ENCODE results near the gene KCND2. TPM values are rescaled to one million over a fixed set of nuclear protein-coding genes. Genes with fewer than 3 reads are reported as not detected.
"Not testable (repeated sequence)": the region's sequence is repeated elsewhere in the genome, so short reads cannot be mapped to it uniquely, and the experiment has no call there.

KCND2 gene
- total RNA-seq, 2 experiments from 2014 or later = not detected

DNA sequence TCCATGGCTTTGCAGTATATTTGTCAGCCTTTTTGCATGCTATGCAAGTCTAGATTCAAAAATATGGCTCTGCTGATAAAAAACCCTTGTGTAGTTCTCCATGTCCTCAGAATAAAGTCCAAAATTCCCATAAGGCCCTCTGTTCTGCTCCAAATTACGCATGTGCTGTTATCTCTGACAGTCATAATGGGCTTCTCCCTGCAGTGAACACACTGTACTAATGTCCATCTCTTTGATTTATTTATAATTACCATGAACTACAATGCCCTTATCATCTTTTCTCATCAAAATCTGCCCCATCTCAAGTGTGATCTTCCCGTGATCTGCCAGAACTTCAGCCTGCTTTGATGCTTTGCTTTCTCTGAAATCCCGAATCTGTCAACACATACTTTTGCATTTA, 497.2 kb downstream of the KCND2 start:
- no peak overlapping the region for H3K4me3 ChIP-seq (ENCODE audit: low read depth, low read length, poor library complexity, severe bottlenecking)
- no peaks in the 10 kb centered on the region for H3K9me3 ChIP-seq (ENCODE audit: low read length)
- intact Hi-C loops (cut with micrococcal nuclease; ENCODE audit: unreplicated experiment) = no loop called here
- ChIA-PET CTCF (ENCODE audit: unreplicated experiment) (no interaction called here), POLR2A (no interaction called here)
- H4K20me1 ChIP-seq (ENCODE audit: insufficient read depth, low read length) = no peaks in the 10 kb centered on the region
- no peak overlapping the region for H2AFZ ChIP-seq (ENCODE audit: low read length)
- no peaks in the 10 kb centered on the region for H3K9me2 ChIP-seq (ENCODE audit: insufficient read depth, low read length)
- TF ChIP-seq, protein P1, sequence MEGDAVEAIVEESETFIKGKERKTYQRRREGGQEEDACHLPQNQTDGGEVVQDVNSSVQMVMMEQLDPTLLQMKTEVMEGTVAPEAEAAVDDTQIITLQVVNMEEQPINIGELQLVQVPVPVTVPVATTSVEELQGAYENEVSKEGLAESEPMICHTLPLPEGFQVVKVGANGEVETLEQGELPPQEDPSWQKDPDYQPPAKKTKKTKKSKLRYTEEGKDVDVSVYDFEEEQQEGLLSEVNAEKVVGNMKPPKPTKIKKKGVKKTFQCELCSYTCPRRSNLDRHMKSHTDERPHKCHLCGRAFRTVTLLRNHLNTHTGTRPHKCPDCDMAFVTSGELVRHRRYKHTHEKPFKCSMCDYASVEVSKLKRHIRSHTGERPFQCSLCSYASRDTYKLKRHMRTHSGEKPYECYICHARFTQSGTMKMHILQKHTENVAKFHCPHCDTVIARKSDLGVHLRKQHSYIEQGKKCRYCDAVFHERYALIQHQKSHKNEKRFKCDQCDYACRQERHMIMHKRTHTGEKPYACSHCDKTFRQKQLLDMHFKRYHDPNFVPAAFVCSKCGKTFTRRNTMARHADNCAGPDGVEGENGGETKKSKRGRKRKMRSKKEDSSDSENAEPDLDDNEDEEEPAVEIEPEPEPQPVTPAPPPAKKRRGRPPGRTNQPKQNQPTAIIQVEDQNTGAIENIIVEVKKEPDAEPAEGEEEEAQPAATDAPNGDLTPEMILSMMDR (conservative IDR thresholded peaks at IDR 0.05; ENCODE audit: low read length) = no peak
- no peak for TF ChIP-seq EZH2phosphoT487 (IDR thresholded peaks at IDR 0.05; ENCODE audit: borderline replicate concordance, low read depth, low read length)
- no peaks in the 10 kb centered on the region for H3K4me1 ChIP-seq (ENCODE audit: insufficient read depth, low read length, poor library complexity, severe bottlenecking)
- H3K36me3 ChIP-seq (ENCODE audit: insufficient read depth, low read length) = no peaks in the 10 kb centered on the region
- H3K79me2 ChIP-seq (ENCODE audit: insufficient read depth, low read depth, low read length) = no peaks in the 10 kb centered on the region
- no peak for DNase-seq (ENCODE audit: low spot score)
- no peak overlapping the region for H3K27ac ChIP-seq (ENCODE audit: low read depth, low read length, poor library complexity, severe bottlenecking)
- H3K4me2 ChIP-seq (ENCODE audit: low read length) = no peak overlapping the region
- BruUV-seq (replicated peaks) = no TSS peak

DNA sequence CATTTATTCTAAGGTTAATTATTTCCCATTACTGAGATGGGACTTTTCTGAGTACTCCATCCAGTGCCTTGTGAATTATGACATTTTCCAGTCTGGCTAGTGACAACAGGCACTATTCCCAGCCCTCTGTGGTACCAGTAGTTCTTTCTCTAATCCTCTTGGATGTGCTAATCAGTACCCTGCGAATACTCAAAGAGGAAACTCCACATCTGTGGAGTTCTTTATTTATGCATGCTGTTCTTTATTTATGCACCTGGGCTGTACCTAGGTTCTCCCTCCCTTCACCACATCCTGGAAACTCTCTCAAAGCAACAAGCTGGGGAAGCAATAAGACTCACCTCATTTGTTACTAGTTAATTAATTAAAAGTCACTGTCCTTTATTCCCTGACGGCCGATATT, 501.5 kb downstream of the KCND2 start:
- Histone ChIP-seq H3K79me2 (ENCODE audit: insufficient read depth, low read depth, low read length) (no peaks in the 10 kb centered on the region), H3K27ac (ENCODE audit: low read depth, low read length, poor library complexity, severe bottlenecking) (no peak overlapping the region), H3K4me2 (ENCODE audit: low read length) (no peak overlapping the region), H3K9me3 (ENCODE audit: low read length) (no peaks in the 10 kb centered on the region), H3K4me1 (ENCODE audit: insufficient read depth, low read length, poor library complexity, severe bottlenecking) (no peaks in the 10 kb centered on the region), H3K9me2 (ENCODE audit: insufficient read depth, low read length) (no peaks in the 10 kb centered on the region), H2AFZ (ENCODE audit: low read length) (no peak overlapping the region), H4K20me1 (ENCODE audit: insufficient read depth, low read length) (no peaks in the 10 kb centered on the region), H3K36me3 (ENCODE audit: insufficient read depth, low read length) (no peaks in the 10 kb centered on the region), H3K4me3 (ENCODE audit: low read depth, low read length, poor library complexity, severe bottlenecking) (no peak overlapping the region)
- no TSS peak for BruUV-seq (replicated peaks)
- ChIA-PET POLR2A (no interaction called here), CTCF (ENCODE audit: unreplicated experiment) (no interaction called here)
- intact Hi-C loops (cut with micrococcal nuclease; ENCODE audit: unreplicated experiment) = no loop called here
- DNase-seq (ENCODE audit: low spot score) = no peak
- TF ChIP-seq, protein P1 (conservative IDR thresholded peaks at IDR 0.05; ENCODE audit: low read length) = no peak
- TF ChIP-seq EZH2phosphoT487 (IDR thresholded peaks at IDR 0.05; ENCODE audit: borderline replicate concordance, low read depth, low read length) = no peak

DNA sequence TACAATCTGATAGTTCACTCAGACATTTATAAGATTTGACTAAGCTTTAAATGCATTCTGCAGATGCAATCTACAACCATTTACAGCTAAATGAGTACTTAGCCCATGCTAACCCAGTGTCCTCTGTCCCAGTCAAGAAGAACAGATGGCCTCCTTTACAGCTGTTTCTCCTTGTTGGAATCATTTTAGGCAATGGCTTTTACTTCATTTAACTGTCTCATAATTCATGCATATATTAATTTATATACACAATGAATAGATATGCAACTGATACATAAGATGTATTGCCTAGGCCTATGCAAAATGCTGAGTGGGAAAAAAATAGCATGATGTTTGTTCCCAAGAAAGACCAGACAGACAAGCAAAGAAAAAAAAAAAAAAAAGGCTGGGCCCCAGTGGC, 502.8 kb downstream of the KCND2 start:
- Histone ChIP-seq H3K27ac (ENCODE audit: low read depth, low read length, poor library complexity, severe bottlenecking) (no peak overlapping the region), H3K36me3 (ENCODE audit: insufficient read depth, low read length) (no peaks in the 10 kb centered on the region), H3K4me3 (ENCODE audit: low read depth, low read length, poor library complexity, severe bottlenecking) (no peak overlapping the region), H3K4me2 (ENCODE audit: low read length) (no peak overlapping the region), H3K4me1 (ENCODE audit: insufficient read depth, low read length, poor library complexity, severe bottlenecking) (no peaks in the 10 kb centered on the region), H3K9me2 (ENCODE audit: insufficient read depth, low read length) (no peaks in the 10 kb centered on the region), H3K79me2 (ENCODE audit: insufficient read depth, low read depth, low read length) (no peaks in the 10 kb centered on the region), H2AFZ (ENCODE audit: low read length) (no peak overlapping the region), H3K9me3 (ENCODE audit: low read length) (no peaks in the 10 kb centered on the region), H4K20me1 (ENCODE audit: insufficient read depth, low read length) (no peaks in the 10 kb centered on the region)
- ChIA-PET POLR2A (interaction anchor here (0.7 kb wide), 1 partner anchor 8 kb away, joined by 3 read pairs; no protein-coding TSS in a partner anchor), CTCF (ENCODE audit: unreplicated experiment) (no interaction called here)
- no TSS peak for BruUV-seq (replicated peaks)
- TF ChIP-seq, protein P1 (conservative IDR thresholded peaks at IDR 0.05; ENCODE audit: low read length) = no peak
- TF ChIP-seq EZH2phosphoT487 (IDR thresholded peaks at IDR 0.05; ENCODE audit: borderline replicate concordance, low read depth, low read length) = no peak
- no peak for DNase-seq (ENCODE audit: low spot score)
- intact Hi-C loops (cut with micrococcal nuclease; ENCODE audit: unreplicated experiment) = no loop called here

DNA sequence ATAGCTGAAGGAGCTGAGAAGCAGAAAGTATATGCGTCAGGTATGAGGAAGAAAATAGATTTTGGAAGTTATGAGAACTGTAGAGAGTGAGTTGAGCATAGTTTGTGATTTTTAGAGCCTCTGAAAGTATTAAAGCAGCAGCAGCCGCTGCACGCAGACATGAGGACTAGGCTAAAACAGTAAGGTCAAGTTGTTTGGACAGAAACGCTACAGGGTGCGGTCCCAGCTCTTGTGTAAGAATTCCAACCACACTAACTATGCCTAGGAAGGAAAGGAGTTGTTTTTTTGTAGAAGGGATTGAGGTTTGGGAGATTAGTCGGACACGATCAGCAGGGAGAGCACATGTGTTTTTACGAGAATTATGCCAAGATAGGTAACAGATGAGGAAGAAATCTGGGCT, 506.1 kb downstream of the KCND2 start:
- H4K20me1 ChIP-seq (ENCODE audit: insufficient read depth, low read length) = not testable (repeated sequence)

DNA sequence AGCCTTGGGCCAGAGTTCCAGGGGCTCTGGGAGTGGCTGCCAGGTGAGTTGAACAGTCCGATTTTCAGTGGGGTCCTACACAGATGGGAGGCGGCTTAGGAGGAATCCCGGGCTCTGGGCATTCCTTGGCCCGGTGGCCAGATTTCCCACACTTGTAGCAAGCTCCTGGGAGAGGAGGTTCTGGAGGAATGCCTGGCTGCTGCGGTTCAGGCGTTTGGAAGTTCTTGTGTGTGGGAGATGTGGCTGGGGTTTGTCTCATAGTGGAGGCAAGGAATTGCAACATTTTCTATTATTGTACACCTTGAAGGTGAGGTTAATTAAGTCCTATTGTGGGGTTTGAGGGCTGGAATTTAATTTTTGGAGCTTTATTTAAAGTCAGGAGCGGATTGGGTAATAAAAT, 507.5 kb downstream of the KCND2 start:
- intact Hi-C loops (cut with micrococcal nuclease; ENCODE audit: unreplicated experiment); BruUV-seq (replicated peaks); CTCF ChIA-PET (ENCODE audit: unreplicated experiment); H3K36me3 ChIP-seq (ENCODE audit: insufficient read depth, low read length); H2AFZ ChIP-seq (ENCODE audit: low read length); DNase-seq (ENCODE audit: low spot score); POLR2A ChIA-PET; H3K9me3 ChIP-seq (ENCODE audit: low read length); H3K4me2 ChIP-seq (ENCODE audit: low read length); H3K9me2 ChIP-seq (ENCODE audit: insufficient read depth, low read length); H3K27ac ChIP-seq (ENCODE audit: low read depth, low read length, poor library complexity, severe bottlenecking); H3K79me2 ChIP-seq (ENCODE audit: insufficient read depth, low read depth, low read length); H3K4me3 ChIP-seq (ENCODE audit: low read depth, low read length, poor library complexity, severe bottlenecking); H4K20me1 ChIP-seq (ENCODE audit: insufficient read depth, low read length); H3K4me1 ChIP-seq (ENCODE audit: insufficient read depth, low read length, poor library complexity, severe bottlenecking): not testable (repeated sequence)

More for the DNA sequence above, 506.1 kb downstream of the KCND2 start:
- intact Hi-C loops (cut with micrococcal nuclease; ENCODE audit: unreplicated experiment); H3K36me3 ChIP-seq (ENCODE audit: insufficient read depth, low read length); DNase-seq (ENCODE audit: low spot score); H3K27ac ChIP-seq (ENCODE audit: low read depth, low read length, poor library complexity, severe bottlenecking); H3K9me3 ChIP-seq (ENCODE audit: low read length); H3K4me1 ChIP-seq (ENCODE audit: insufficient read depth, low read length, poor library complexity, severe bottlenecking); H3K79me2 ChIP-seq (ENCODE audit: insufficient read depth, low read depth, low read length); H3K4me3 ChIP-seq (ENCODE audit: low read depth, low read length, poor library complexity, severe bottlenecking); BruUV-seq (replicated peaks); CTCF ChIA-PET (ENCODE audit: unreplicated experiment); H2AFZ ChIP-seq (ENCODE audit: low read length); H3K4me2 ChIP-seq (ENCODE audit: low read length); POLR2A ChIA-PET; H3K9me2 ChIP-seq (ENCODE audit: insufficient read depth, low read length): not testable (repeated sequence)
